OCI-LY1 (cell line): ENCODE data around the gene UNC13C.

Source experiments
- H2AFZ ChIP-seq: fragments of 200-600 bp; sonication (generic), shearing (Covaris generic); 2 replicates; pipeline ENCODE4 v1.6.0; 2014; ENCODE audit warnings: antibody characterized with exemption, mild to moderate bottlenecking, low read length
- H3F3A ChIP-seq: fragments of 200-600 bp; sonication (generic), shearing (Covaris generic); 2 replicates; pipeline ENCODE4 v1.6.0; 2014; ENCODE audit warnings: mild to moderate bottlenecking, antibody characterized with exemption, low read length, moderate library complexity; ENCODE audit not compliant: insufficient read depth
- H3K27ac ChIP-seq: fragments of 200-600 bp; sonication (generic); 2 replicates; pipeline ENCODE4 v1.5.1; 2014; ENCODE audit warnings: low read length, mixed run types, mild to moderate bottlenecking, low read depth; ENCODE audit not compliant: poor library complexity, severe bottlenecking
- H3K27me3 ChIP-seq: fragments of 200-600 bp; sonication (generic); 2 replicates; pipeline ENCODE4 v1.6.0; 2014; ENCODE audit warnings: antibody characterized with exemption, mild to moderate bottlenecking, low read length, moderate library complexity; ENCODE audit not compliant: insufficient read depth
- H3K36me3 ChIP-seq: fragments of 200-600 bp; sonication (generic); 2 replicates; pipeline ENCODE4 v1.6.1; 2014; ENCODE audit warnings: mild to moderate bottlenecking, antibody characterized with exemption, low read length, moderate library complexity, mixed read lengths; ENCODE audit not compliant: insufficient read depth
- H3K4me1 ChIP-seq: fragments of 200-600 bp; sonication (generic); 2 replicates; pipeline ENCODE4 v1.5.1; 2014; ENCODE audit warnings: mild to moderate bottlenecking, low read length, moderate library complexity; ENCODE audit not compliant: insufficient read depth, severe bottlenecking
- H3K4me2 ChIP-seq: fragments of 200-600 bp; sonication (generic), shearing (Covaris generic); 2 replicates; pipeline ENCODE4 v1.6.1; 2014; ENCODE audit warnings: low read length
- H3K4me3 ChIP-seq: fragments of 200-600 bp; sonication (generic); 2 replicates; pipeline ENCODE4 v1.5.1; 2014; ENCODE audit warnings: low read length, low read depth, mild to moderate bottlenecking, mixed read lengths; ENCODE audit not compliant: poor library complexity, severe bottlenecking
- H3K79me2 ChIP-seq: fragments of 200-600 bp; shearing (Covaris generic); 2 replicates; pipeline ENCODE4 v1.6.1; 2016; ENCODE audit warnings: mixed run types, low read length, mixed read lengths; ENCODE audit not compliant: insufficient read depth
- H3K9ac ChIP-seq: fragments of 200-600 bp; sonication (generic), shearing (Covaris generic); 2 replicates; pipeline ENCODE4 v1.6.1; 2014; ENCODE audit warnings: mild to moderate bottlenecking, low read length, mixed read lengths
- H3K9me2 ChIP-seq: fragments of 200-600 bp; sonication (generic), shearing (Covaris generic); 2 replicates; pipeline ENCODE4 v1.6.1; 2014; ENCODE audit warnings: low read depth, mild to moderate bottlenecking, low read length, mixed read lengths
- H3K9me3 ChIP-seq: fragments of 200-600 bp; shearing (Covaris generic); 2 replicates; pipeline ENCODE4 v1.6.1; 2014; ENCODE audit warnings: low read length, mixed read lengths
- H4K20me1 ChIP-seq: fragments of 200-600 bp; sonication (generic), shearing (Covaris generic); 2 replicates; pipeline ENCODE4 v1.6.0; 2016; ENCODE audit warnings: mild to moderate bottlenecking, low read length; ENCODE audit not compliant: insufficient read depth
- EZH2 ChIP-seq: fragments of 200-600 bp; sonication (generic), shearing (Covaris generic); IDR thresholded peaks from 2 replicates; pipeline ENCODE4 v1.8.0; 2017; ENCODE audit warnings: borderline replicate concordance, mixed run types, mild to moderate bottlenecking, antibody characterized with exemption, low read length, moderate library complexity, mixed read lengths
- TF ChIP-seq, protein P1 (sequence below): fragments of 200-600 bp; sonication (generic), shearing (Covaris generic); IDR thresholded peaks from 2 replicates; pipeline ENCODE4 v1.5.1; 2017; ENCODE audit warnings: mild to moderate bottlenecking, antibody characterized with exemption, low read length, moderate library complexity, mixed read lengths

UNC13C gene

GRCh38 chr15:54208786-54209185, 230.5 kb downstream of the UNC13C start:
- Histone ChIP-seq H3K9me3 (no peaks in the 10 kb centered on the region), H3F3A (no peaks in the 10 kb centered on the region), H3K79me2 (no peaks in the 10 kb centered on the region), H3K27ac (no peak overlapping the region), H3K4me3 (no peak overlapping the region), H3K36me3 (no peaks in the 10 kb centered on the region), H4K20me1 (no peaks in the 10 kb centered on the region), H3K4me2 (no peak overlapping the region), H3K9me2 (no peaks in the 10 kb centered on the region), H3K9ac (no peak overlapping the region), H3K27me3 (no peaks in the 10 kb centered on the region), H2AFZ (no peak overlapping the region), H3K4me1 (no peaks in the 10 kb centered on the region)
- TF ChIP-seq EZH2 = no peak
- TF ChIP-seq, protein P1, sequence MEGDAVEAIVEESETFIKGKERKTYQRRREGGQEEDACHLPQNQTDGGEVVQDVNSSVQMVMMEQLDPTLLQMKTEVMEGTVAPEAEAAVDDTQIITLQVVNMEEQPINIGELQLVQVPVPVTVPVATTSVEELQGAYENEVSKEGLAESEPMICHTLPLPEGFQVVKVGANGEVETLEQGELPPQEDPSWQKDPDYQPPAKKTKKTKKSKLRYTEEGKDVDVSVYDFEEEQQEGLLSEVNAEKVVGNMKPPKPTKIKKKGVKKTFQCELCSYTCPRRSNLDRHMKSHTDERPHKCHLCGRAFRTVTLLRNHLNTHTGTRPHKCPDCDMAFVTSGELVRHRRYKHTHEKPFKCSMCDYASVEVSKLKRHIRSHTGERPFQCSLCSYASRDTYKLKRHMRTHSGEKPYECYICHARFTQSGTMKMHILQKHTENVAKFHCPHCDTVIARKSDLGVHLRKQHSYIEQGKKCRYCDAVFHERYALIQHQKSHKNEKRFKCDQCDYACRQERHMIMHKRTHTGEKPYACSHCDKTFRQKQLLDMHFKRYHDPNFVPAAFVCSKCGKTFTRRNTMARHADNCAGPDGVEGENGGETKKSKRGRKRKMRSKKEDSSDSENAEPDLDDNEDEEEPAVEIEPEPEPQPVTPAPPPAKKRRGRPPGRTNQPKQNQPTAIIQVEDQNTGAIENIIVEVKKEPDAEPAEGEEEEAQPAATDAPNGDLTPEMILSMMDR = no peak

- Histone ChIP-seq H3K9me3 (no peaks in the 10 kb centered on the region), H3K9ac (no peak overlapping the region), H2AFZ (no peak overlapping the region), H3K4me1 (no peaks in the 10 kb centered on the region), H3K36me3 (no peaks in the 10 kb centered on the region), H3K9me2 (no peaks in the 10 kb centered on the region), H3K27me3 (no peaks in the 10 kb centered on the region), H3K79me2 (no peaks in the 10 kb centered on the region), H3K4me3 (no peak overlapping the region), H3K4me2 (no peak overlapping the region), H3F3A (no peaks in the 10 kb centered on the region), H3K27ac (no peak overlapping the region), H4K20me1 (no peaks in the 10 kb centered on the region)
- TF ChIP-seq EZH2 = no peak
- TF ChIP-seq, protein P1 = no peak
Measured at GRCh38 chr15:54212635-54213034, 234.4 kb downstream of the UNC13C start.

GRCh38 chr15:54226455-54226854, 248.2 kb downstream of the UNC13C start:
- Histone ChIP-seq H3K36me3 (no peaks in the 10 kb centered on the region), H3K9me2 (no peaks in the 10 kb centered on the region), H3F3A (no peaks in the 10 kb centered on the region), H3K9me3 (no peaks in the 10 kb centered on the region), H3K27me3 (no peaks in the 10 kb centered on the region), H3K4me2 (no peak overlapping the region), H3K9ac (no peak overlapping the region), H3K4me1 (no peaks in the 10 kb centered on the region), H3K27ac (no peak overlapping the region), H3K4me3 (no peak overlapping the region), H3K79me2 (no peaks in the 10 kb centered on the region), H4K20me1 (no peaks in the 10 kb centered on the region), H2AFZ (no peak overlapping the region)
- TF ChIP-seq EZH2 = no peak
- TF ChIP-seq, protein P1 = no peak
